Measurements from ENCODE around the gene DNER. TPM values are rescaled to one million over a fixed set of nuclear protein-coding genes. Genes with fewer than 3 reads are reported as not detected.

The DNER gene
- total and polyA plus RNA-seq, 10 of the 15 experiments (the other 5 are each of a cell fraction or from before 2014, with no cell fraction given): 0.04 to 0.08 (median 0.07) TPM; not detected in 7

DNA sequence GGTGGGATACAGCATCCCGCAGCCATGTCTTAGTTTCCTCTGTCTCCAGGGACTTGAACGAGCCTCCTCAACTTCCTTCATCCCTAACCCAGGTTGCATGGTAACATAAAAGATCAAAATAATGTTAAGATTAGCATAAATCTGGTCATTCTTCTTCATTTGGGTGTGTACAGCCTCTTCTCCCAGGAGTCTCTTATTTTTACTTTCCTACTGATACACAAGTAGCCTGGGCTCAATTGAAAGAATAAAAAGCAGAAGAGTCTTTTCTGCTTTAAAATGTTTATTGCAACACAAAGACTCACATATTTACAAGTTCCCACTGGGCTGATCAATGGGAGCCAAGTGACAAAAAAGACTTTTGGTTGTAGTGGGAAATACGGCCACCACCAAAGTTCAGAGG lies 305.4 kb downstream of the DNER start:
- no peak overlapping the region for H3K27ac ChIP-seq (ENCODE audit: control insufficient read depth, insufficient read depth)
- no TSS peak for BruUV-seq (replicated peaks)
- no peak overlapping the region for H3K4me3 ChIP-seq
- no peak for TF ChIP-seq EED (IDR thresholded peaks at IDR 0.05; ENCODE audit: low read depth)
- TF ChIP-seq IRF3 (IDR thresholded peaks at IDR 0.05): no peak
- TF ChIP-seq RUNX3 (IDR thresholded peaks at IDR 0.05; ENCODE audit: low read length): no peak
- no peak for TF ChIP-seq E4F1 (IDR thresholded peaks at IDR 0.05; ENCODE audit: borderline replicate concordance, partially characterized antibody)
- TF ChIP-seq CREB1 (IDR thresholded peaks at IDR 0.05; ENCODE audit: low read depth): no peak
- TF ChIP-seq ZNF274 (IDR thresholded peaks at IDR 0.05; ENCODE audit: insufficient read depth, insufficient read length): no peak
- TF ChIP-seq CREM (IDR thresholded peaks at IDR 0.05; ENCODE audit: low read depth): no peak
- no peak for TF ChIP-seq KLF5 (IDR thresholded peaks at IDR 0.05; ENCODE audit: partially characterized antibody)
- TF ChIP-seq ZBTB4 (CRISPR knock-in tag; IDR thresholded peaks at IDR 0.05): no peak
- in situ Hi-C loops (cut with MboI) (no loop called here), intact Hi-C loops (cut with micrococcal nuclease; ENCODE audit: unreplicated experiment) (no loop called here)
- no peak for ATAC-seq
- CTCF ChIA-PET: no interaction called here
- no peak overlapping the region for H3K9ac ChIP-seq (ENCODE audit: control insufficient read depth, insufficient read depth, low read length)
- no peaks in the 10 kb centered on the region for H3K79me2 ChIP-seq (ENCODE audit: control insufficient read depth, insufficient read depth, low read length)
- H3K9me3 ChIP-seq (replicated peaks; ENCODE audit: control insufficient read depth, insufficient read depth, low read length): no peaks in the 10 kb centered on the region
- no peaks in the 10 kb centered on the region for H3K36me3 ChIP-seq (ENCODE audit: control insufficient read depth in 2 of 2, insufficient read depth in 2 of 2, low read length in 1 of 2)
- DNase-seq (ENCODE audit: low read depth, low spot score): no peak
- no peak overlapping the region for H3K4me2 ChIP-seq (ENCODE audit: control insufficient read depth, insufficient read depth)
- no peaks in the 10 kb centered on the region for H4K20me1 ChIP-seq (ENCODE audit: control insufficient read depth, insufficient read depth)
- peaks cover 0 to 2% of the 10 kb centered on the region in 2 experiments; a peak in 1 of 4 replicates for H3K27me3 ChIP-seq (replicated peaks in 1 of 2; ENCODE audit: control insufficient read depth in 2 of 2, insufficient read depth in 2 of 2, low read length in 1 of 2)
- WGBS (ENCODE audit: insufficient coverage, insufficient replicate concordance, low lambda C conversion rate, missing lambda C conversion rate): 11% methylated on average over 3 of the region's 3 CpGs
- H3K4me1 ChIP-seq (ENCODE audit: control insufficient read depth, insufficient read depth, low read length): no peaks in the 10 kb centered on the region
- RAD21 ChIA-PET (ENCODE audit: unreplicated experiment): no interaction called here
- POLR2A ChIA-PET: no interaction called here
- no peak overlapping the region for H2AFZ ChIP-seq (ENCODE audit: control insufficient read depth, low read depth, low read length)
- no peak for FAIRE-seq
- SMC1A ChIA-PET (ENCODE audit: uncharacterized antibody, unreplicated experiment): no interaction called here
